HFF-Myc (cell line): Measurements from ENCODE around the gene MYL12A.
"Not testable (repeated sequence)": the region's sequence is repeated elsewhere in the genome, so short reads cannot be mapped to it uniquely, and the experiment has no call there.

Experiments used
- DNase-seq: peaks from one replicate; pipeline ENCODE4 v3.0.0-alpha.2; 2011; ENCODE audit warnings: low read depth; ENCODE audit errors: extremely low read depth
- H3K4me3 ChIP-seq: replicated peaks from 2 replicates; pipeline ENCODE4 v1.5.1; 2011; ENCODE audit warnings: low read depth, mild to moderate bottlenecking, control low read depth, low read length
- TF ChIP-seq, protein P1 (sequence below): IDR thresholded peaks from 2 replicates; pipeline ENCODE4 v1.5.1; 2012; ENCODE audit warnings: mild to moderate bottlenecking, low read depth, low read length, control low read depth; ENCODE audit errors: missing control alignments

The MYL12A gene

DNA sequence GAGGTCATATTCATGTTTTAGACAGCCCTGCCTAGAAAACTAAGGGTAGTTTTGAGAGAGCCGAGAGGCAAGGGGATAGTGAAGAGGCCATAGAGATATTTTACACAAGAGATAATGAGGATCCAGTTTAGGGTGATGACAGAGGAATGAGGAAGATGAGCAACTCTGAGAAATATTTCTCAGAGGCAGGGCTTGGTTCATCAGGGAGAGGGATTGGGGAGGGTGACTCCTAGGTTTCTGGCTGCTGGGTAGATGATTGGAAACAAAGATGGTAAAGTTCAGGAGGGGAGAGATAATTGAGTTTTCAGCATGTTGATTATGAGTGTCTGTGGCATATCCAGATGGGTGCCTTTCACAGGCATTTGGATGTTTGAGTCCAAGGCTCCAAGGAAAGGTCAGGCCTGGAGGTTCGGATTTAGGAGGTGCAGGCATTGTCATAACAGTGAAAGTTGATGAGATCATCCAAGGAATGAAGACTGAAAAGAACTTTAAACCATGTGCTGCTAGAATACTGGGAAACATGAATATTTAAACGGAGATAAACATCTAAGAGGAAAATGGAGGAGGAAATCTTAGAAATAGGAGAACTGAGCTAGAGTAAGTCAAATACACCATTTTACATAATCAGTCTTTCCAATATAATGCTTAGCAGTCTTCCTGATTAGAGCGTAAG is 21.8 kb downstream of the MYL12A start:
- no peak for DNase-seq
- H3K4me3 ChIP-seq, result no peak overlapping the region
- TF ChIP-seq, protein P1, sequence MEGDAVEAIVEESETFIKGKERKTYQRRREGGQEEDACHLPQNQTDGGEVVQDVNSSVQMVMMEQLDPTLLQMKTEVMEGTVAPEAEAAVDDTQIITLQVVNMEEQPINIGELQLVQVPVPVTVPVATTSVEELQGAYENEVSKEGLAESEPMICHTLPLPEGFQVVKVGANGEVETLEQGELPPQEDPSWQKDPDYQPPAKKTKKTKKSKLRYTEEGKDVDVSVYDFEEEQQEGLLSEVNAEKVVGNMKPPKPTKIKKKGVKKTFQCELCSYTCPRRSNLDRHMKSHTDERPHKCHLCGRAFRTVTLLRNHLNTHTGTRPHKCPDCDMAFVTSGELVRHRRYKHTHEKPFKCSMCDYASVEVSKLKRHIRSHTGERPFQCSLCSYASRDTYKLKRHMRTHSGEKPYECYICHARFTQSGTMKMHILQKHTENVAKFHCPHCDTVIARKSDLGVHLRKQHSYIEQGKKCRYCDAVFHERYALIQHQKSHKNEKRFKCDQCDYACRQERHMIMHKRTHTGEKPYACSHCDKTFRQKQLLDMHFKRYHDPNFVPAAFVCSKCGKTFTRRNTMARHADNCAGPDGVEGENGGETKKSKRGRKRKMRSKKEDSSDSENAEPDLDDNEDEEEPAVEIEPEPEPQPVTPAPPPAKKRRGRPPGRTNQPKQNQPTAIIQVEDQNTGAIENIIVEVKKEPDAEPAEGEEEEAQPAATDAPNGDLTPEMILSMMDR, result no peak

DNA sequence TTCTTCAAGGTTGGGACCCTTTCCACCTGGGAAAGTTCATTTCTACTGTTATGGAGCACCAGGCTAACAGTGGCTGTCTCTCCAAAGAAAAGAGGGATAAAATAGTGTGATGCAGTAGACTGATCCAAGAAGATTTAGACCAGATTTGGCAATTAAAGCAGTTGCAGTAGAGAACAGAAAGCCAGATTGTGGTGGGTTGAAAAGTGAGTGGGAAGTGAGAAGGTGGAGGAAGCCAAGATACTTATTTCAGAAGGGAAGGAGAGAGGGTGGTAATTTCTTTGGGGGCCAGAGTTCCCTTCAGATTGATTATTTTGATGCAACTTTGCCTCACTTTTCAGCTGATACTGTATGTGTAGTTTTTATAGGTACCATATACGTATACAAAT is 22.3 kb downstream of the MYL12A start:
- DNase-seq, result no peak
- TF ChIP-seq, protein P1, result no peak
- H3K4me3 ChIP-seq, result no peak overlapping the region

DNA sequence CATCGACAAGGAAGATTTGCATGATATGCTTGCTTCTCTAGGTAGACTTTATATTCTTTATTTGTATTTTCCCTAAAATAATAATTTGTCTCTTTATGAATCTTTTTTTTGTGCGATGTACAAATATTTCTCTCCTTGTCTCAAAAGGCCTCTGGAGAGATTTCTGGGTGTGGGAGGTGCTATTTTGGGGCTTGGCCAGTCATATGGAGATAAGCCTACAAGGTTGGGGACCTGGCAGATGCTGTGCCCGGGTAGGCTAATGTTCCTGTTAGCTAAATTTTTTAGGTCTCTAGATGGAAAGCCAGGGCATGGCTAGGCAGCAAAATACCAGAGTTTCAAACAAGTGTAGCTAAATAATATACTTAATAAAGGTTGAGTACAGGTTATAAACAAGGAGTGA is 25.4 kb downstream of the MYL12A start:
- DNase-seq, result no peak
- TF ChIP-seq, protein P1, result no peak
- no peak overlapping the region for H3K4me3 ChIP-seq

DNA sequence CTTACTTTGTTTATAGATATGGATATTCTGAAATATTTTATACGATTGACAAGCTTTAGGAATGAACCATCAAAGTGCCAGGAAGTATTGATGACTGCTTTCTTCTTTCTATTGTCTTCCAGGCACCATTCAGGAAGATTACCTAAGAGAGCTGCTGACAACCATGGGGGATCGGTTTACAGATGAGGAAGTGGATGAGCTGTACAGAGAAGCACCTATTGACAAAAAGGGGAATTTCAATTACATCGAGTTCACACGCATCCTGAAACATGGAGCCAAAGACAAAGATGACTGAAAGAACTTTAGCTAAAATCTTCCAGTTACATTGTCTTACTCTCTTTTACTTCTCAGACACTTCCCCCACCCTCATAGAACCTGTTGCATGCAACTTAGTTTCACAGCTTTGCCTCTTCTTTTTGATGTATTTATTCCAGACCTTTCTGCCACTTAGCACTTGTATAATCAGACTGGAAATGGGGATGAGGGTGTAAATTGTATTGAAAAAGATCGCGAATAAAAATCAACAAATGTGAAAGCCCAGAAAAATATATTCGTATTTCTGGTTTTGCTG is 30.1 kb downstream of the MYL12A start:
- DNase-seq, H3K4me3 ChIP-seq: not testable (repeated sequence)

GRCh38 chr18:3279201-3280185 is 31.9 kb downstream of the MYL12A start:
- DNase-seq, result no peak
- H3K4me3 ChIP-seq, result no peak overlapping the region
- TF ChIP-seq, protein P1, result no peak

DNA sequence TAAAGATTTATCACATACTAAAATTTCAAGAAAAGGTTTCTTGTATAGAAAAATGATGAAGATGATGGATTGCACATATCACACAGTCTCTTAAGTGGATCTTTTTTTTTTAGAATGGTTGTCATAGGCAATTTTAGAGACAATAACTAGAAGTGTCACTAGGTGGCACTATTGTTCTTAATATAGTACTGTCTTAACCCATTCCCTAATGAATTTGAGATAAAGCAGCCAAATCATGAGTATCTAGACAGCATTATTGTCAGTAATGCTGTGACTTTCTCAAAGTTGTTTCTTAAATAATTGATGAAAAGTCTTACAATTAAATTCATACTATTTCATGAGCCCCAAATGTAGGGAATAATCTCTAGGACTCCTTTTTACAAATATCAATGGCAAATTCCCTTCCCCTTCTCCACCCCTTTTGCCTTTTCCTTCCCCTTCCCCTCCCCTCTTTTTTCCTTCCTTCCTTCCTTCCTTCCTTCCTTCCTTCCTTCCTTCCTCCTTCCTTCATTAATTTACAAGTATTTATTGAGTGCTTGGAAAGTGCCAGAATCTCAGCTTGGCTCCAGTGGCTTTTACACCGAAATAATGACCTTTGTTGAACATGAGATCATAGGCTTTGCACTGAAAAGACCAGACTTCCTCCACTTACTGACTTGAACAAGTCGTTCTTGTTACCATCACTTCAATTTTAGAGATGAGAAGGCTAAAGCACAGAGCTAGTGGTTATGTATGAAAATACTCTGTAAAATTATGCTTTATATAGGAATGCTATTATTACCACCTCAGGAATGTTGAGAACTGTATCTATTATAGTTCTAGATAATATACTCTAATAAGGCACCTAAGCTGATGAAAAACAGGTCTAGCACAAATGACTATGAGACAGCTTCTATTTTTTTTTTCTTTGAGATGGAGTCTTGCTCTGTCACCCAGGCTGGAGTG is 34.1 kb downstream of the MYL12A start:
- H3K4me3 ChIP-seq, result no peak overlapping the region
- TF ChIP-seq, protein P1, result peak; percentile 22
- DNase-seq, result peak; percentile 75
